ENCODE results near the gene HORMAD2.

DNA sequence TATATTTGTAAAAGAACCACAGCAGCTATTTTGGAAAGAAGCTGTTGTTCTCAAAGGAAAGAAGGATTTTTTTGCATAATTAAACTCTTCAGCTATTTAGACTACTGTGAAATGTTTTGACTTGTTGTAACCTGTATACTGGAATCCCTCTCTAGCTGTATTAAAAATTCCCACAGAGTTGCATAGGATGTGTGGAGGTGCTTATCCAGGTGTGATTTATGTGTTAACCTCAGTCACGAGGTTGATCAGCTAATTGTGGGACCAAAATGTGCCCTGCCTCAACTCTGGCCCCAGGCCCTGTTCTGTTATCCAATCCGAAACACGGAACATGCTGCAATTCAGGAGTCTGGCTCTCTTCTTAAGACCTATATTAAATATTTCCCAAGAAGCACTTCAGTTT lies 96.2 kb downstream of the HORMAD2 start:
- TF ChIP-seq, protein P1, sequence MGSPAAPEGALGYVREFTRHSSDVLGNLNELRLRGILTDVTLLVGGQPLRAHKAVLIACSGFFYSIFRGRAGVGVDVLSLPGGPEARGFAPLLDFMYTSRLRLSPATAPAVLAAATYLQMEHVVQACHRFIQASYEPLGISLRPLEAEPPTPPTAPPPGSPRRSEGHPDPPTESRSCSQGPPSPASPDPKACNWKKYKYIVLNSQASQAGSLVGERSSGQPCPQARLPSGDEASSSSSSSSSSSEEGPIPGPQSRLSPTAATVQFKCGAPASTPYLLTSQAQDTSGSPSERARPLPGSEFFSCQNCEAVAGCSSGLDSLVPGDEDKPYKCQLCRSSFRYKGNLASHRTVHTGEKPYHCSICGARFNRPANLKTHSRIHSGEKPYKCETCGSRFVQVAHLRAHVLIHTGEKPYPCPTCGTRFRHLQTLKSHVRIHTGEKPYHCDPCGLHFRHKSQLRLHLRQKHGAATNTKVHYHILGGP (tag by site-specific recombination; IDR thresholded peaks at IDR 0.05), result no peak
- TF ChIP-seq, protein P2, sequence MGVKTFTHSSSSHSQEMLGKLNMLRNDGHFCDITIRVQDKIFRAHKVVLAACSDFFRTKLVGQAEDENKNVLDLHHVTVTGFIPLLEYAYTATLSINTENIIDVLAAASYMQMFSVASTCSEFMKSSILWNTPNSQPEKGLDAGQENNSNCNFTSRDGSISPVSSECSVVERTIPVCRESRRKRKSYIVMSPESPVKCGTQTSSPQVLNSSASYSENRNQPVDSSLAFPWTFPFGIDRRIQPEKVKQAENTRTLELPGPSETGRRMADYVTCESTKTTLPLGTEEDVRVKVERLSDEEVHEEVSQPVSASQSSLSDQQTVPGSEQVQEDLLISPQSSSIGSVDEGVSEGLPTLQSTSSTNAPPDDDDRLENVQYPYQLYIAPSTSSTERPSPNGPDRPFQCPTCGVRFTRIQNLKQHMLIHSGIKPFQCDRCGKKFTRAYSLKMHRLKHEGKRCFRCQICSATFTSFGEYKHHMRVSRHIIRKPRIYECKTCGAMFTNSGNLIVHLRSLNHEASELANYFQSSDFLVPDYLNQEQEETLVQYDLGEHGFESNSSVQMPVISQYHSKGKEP (tag by site-specific recombination; IDR thresholded peaks at IDR 0.05), result no peak
- TF ChIP-seq KLF16 (tag by site-specific recombination; IDR thresholded peaks at IDR 0.05), result no peak
- TF ChIP-seq ZFP3 (tag by site-specific recombination; IDR thresholded peaks at IDR 0.05; ENCODE audit: low read depth), result no peak
